Mesendoderm (in vitro differentiated cells): ENCODE data around the gene DNAL1.

Source experiments
- DNase-seq: peaks from one replicate; pipeline ENCODE4 v3.0.0; 2013
- H2AK5ac ChIP-seq: 2 replicates; pipeline ENCODE4 v1.6.1; 2013; ENCODE audit warnings: low read length, inconsistent platforms
- H2BK120ac ChIP-seq: 2 replicates; pipeline ENCODE4 v1.6.1; 2013; ENCODE audit warnings: low read depth, mild to moderate bottlenecking, low read length, moderate library complexity, mixed read lengths
- H2BK15ac ChIP-seq: replicated peaks from 2 replicates; pipeline ENCODE4 v1.6.1; 2013; ENCODE audit warnings: low read depth, mild to moderate bottlenecking, moderate library complexity
- H2BK5ac ChIP-seq: 2 replicates; pipeline ENCODE4 v1.6.1; 2013; ENCODE audit warnings: low read length, inconsistent platforms
- H3K18ac ChIP-seq: 2 replicates; pipeline ENCODE4 v1.6.1; 2013; ENCODE audit warnings: mild to moderate bottlenecking, low read length, mixed read lengths
- H3K23ac ChIP-seq: one replicate; pipeline ENCODE4 v1.6.1; 2013; ENCODE audit warnings: low read length
- H3K27ac ChIP-seq: 2 replicates; pipeline ENCODE4 v1.5.1; 2013; ENCODE audit warnings: low read depth, mild to moderate bottlenecking, inconsistent platforms, low read length, moderate library complexity
- H3K27me3 ChIP-seq: 2 replicates; pipeline ENCODE4 v1.6.1; 2013; ENCODE audit warnings: low read length, control low read depth, mild to moderate bottlenecking, inconsistent platforms; ENCODE audit not compliant: insufficient read depth, poor library complexity
- H3K36me3 ChIP-seq: 2 replicates; pipeline ENCODE4 v1.6.1; 2013; ENCODE audit warnings: low read length, inconsistent platforms; ENCODE audit not compliant: control insufficient read depth, insufficient read depth
- H3K4ac ChIP-seq: one replicate; pipeline ENCODE4 v1.6.1; 2013; ENCODE audit warnings: low read depth, mild to moderate bottlenecking, low read length, moderate library complexity
- H3K4me1 ChIP-seq: 2 replicates; pipeline ENCODE4 v1.6.1; 2013; ENCODE audit warnings: low read depth, low read length, inconsistent platforms; ENCODE audit not compliant: control insufficient read depth
- H3K4me2 ChIP-seq: 2 replicates; pipeline ENCODE4 v1.6.1; 2013; ENCODE audit warnings: low read length
- H3K4me3 ChIP-seq: 2 replicates; pipeline ENCODE4 v1.5.1; 2013; ENCODE audit warnings: mild to moderate bottlenecking, low read length
- H3K56ac ChIP-seq: one replicate; pipeline ENCODE4 v1.6.1; 2013; ENCODE audit warnings: low read length
- H3K79me1 ChIP-seq: 2 replicates; pipeline ENCODE4 v1.6.1; 2013; ENCODE audit warnings: low read length, inconsistent platforms
- H3K79me2 ChIP-seq: 2 replicates; pipeline ENCODE4 v1.6.1; 2013; ENCODE audit warnings: mild to moderate bottlenecking, low read length; ENCODE audit not compliant: control insufficient read depth, insufficient read depth
- H3K9ac ChIP-seq: 2 replicates; pipeline ENCODE4 v1.6.1; 2013; ENCODE audit warnings: low read length, inconsistent platforms
- H4K5ac ChIP-seq: one replicate; pipeline ENCODE4 v1.6.1; 2013; ENCODE audit warnings: low read length
- H4K8ac ChIP-seq: one replicate; pipeline ENCODE4 v1.6.1; 2013; ENCODE audit warnings: low read depth, mild to moderate bottlenecking, control low read depth, low read length, moderate library complexity
- WGBS: extraction: QIAGEN DNeasy Blood & Tissue Kit; methylation state at CpG from one replicate; pipeline ENCODE4 v1.1.7; 2013; ENCODE audit warnings: low lambda C conversion rate, missing lambda C conversion rate; ENCODE audit not compliant: insufficient coverage; ENCODE audit errors: extremely low coverage; 5-methylcytosine and 5-hydroxymethylcytosine counted together

Gene DNAL1

DNA sequence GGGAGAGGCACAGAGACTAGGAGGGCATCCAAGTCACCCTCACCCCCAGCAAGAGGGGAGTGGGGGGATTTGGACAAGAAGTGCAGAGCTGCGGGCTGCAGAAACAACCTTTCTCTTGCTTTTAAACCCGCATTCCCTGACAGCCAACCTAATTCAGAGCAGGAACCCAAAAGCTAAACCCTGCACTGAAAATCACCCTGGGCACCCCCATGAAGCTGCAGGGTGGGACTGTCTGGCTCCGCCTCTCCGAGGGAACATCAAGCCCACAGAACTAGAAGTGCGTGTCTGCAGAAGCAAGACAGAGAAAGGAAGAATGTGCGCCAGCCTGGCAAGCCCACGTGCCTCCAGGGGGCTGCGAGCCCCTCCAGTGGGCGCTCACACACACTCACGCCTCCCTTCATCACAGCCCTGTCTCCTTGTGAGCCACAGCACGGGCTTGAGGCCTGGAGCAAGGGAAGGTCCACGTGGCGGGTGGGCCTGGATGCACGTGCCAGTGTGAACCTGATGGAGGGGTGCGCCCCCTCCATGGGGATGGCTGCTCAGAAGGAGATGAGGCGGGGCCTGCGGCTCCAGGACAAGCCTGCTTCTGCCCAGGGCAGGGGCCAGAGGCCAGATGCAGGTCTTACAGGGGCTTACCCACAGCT, 97.2 kb downstream of the DNAL1 start:
- Histone ChIP-seq H3K56ac (peak overlapping the region; percentile 76), H3K79me1 (peaks cover 18% of the 10 kb centered on the region)
- no CpG with 5 or more reads among the region's 17 CpGs for WGBS

DNA sequence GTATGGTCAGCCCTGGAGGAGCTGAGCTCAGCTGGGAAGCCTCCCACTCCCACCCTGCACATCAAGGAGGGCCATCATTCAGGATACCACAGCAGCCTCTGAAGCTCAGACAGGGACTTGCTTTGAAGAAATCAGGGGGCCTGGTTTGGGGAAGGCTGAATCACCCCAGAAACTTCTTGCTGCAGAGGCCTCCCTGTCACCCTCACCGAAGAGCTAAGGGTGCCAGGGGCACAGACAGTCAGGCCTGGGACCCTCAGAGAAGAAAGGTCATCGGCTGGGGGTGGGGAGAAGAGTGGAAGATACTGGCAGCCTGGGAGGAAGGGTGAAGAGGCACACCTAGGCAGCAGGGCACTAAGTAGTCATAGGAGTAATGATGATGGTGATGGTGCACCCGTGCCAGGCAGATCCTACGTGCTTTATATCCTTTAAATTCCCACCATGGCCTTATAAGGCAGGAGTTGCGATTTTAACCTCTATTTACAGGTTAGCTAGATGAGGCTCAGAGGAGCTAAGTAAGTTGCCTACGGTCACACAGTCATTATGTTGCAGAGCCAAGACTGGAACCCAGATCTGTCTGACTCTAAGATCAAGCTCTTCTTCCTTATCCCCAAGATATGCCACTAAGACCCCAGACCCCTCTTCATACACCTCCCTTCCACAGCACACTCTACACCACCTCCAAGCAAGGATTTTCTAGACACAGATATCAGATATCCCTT, 97.9 kb downstream of the DNAL1 start:
- Histone ChIP-seq H4K5ac (no peak overlapping the region), H3K36me3 (no peaks in the 10 kb centered on the region), H3K4ac (no peak overlapping the region), H3K79me1 (peaks cover 19% of the 10 kb centered on the region), H3K27ac (no peak overlapping the region), H3K4me3 (no peak overlapping the region), H2BK15ac (no peak overlapping the region), H3K18ac (no peak overlapping the region), H3K27me3 (no peaks in the 10 kb centered on the region), H3K23ac (peak overlapping the region; percentile 39), H3K79me2 (peaks cover 14% of the 10 kb centered on the region), H2AK5ac (no peak overlapping the region), H3K56ac (peak overlapping the region; percentile 76), H3K4me1 (peaks cover 14% of the 10 kb centered on the region), H2BK5ac (no peak overlapping the region), H3K4me2 (no peak overlapping the region), H2BK120ac (no peak overlapping the region), H3K9ac (no peak overlapping the region), H4K8ac (no peak overlapping the region)
- DNase-seq, result no peak
- no CpG with 5 or more reads among the region's 6 CpGs for WGBS

More for the DNA sequence above, 97.2 kb downstream of the DNAL1 start:
- Histone ChIP-seq H3K23ac (peak overlapping the region; percentile 39), H4K5ac (no peak overlapping the region), H3K27me3 (no peaks in the 10 kb centered on the region), H3K4me2 (peak overlapping the region; percentile 23), H2BK15ac (no peak overlapping the region), H2AK5ac (no peak overlapping the region), H3K9ac (peak overlapping the region; percentile 53), H2BK120ac (no peak overlapping the region), H3K36me3 (peaks cover 2% of the 10 kb centered on the region), H3K4me3 (no peak overlapping the region), H2BK5ac (no peak overlapping the region), H3K27ac (peak overlapping the region; percentile 23), H3K79me2 (peaks cover 13% of the 10 kb centered on the region), H3K4ac (peak overlapping the region; percentile 39), H3K18ac (no peak overlapping the region), H3K4me1 (peaks cover 10% of the 10 kb centered on the region), H4K8ac (no peak overlapping the region)
- no peak for DNase-seq

DNA sequence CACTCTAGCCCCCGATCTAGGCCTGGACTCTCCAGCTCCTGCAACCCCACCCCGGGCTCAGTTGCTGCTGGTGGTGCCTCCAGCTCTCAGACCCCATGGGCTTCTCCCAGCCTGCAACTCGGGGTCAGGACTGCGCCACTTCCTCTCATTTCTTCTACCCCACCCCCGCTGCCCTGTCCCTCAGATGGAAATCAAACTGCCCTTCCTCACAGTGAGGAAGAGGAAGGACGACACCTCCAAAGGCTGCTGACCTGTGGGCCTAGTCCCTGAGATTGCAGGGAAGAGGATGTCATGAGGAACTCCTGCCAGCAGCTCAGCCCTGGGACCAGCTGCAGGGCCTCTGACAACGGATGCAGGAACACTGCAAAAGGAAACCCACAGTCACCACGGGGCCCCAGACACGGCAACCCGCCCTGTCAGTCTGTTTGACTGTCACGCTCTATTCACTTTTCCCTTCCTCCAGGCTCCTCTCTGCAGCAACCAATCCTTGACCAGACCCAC, 98.7 kb downstream of the DNAL1 start:
- Histone ChIP-seq H3K56ac (no peak overlapping the region), H2BK5ac (no peak overlapping the region), H3K27ac (no peak overlapping the region), H3K27me3 (no peaks in the 10 kb centered on the region), H4K8ac (no peak overlapping the region), H3K79me1 (peaks cover 20% of the 10 kb centered on the region), H3K79me2 (peaks cover 16% of the 10 kb centered on the region), H4K5ac (no peak overlapping the region), H3K4ac (no peak overlapping the region), H3K4me3 (no peak overlapping the region), H3K36me3 (no peaks in the 10 kb centered on the region), H3K9ac (no peak overlapping the region), H2BK15ac (no peak overlapping the region), H3K18ac (no peak overlapping the region), H3K4me2 (no peak overlapping the region), H3K4me1 (peaks cover 16% of the 10 kb centered on the region), H2BK120ac (no peak overlapping the region), H2AK5ac (no peak overlapping the region), H3K23ac (no peak overlapping the region)
- DNase-seq, result no peak
- WGBS, result no CpG with 5 or more reads among the region's 11 CpGs

DNA sequence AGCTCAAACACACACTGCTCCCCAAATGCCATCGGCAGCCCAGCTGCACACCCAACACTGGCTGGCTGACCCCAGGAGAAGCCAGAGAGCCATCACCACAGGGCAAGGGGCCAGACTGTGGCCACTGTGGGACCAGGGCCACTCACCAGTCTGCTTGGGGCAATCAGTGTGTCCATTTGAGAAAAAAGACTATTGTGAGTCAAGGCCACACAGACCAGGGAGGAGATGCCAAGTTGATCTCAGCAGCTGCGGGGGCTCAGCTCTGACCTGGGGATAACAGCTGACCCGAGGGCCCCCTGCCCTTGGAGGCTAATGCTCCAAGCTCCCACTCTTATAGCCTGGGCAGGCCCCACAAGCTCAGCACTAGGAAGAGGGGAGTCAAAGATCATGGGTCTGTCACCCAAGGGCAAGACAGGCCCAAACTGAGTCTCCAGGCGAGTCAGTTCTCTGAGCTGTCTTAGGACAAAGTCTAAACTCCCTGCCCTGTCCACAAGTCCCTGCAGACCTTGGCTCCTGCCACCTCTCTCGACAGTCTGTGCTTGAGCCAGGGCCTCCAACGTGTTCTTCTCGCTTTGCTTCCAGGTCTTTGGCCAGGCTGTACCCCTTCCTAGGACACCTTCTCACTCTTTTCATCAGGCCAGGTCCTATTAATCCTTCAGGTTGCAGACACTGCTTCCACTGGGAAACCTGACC, 99.5 kb downstream of the DNAL1 start:
- no peak overlapping the region for H3K9ac ChIP-seq
- peaks cover 20% of the 10 kb centered on the region for H3K79me1 ChIP-seq
- H2BK5ac ChIP-seq, result no peak overlapping the region
- H4K5ac ChIP-seq, result no peak overlapping the region
- no peaks in the 10 kb centered on the region for H3K27me3 ChIP-seq
- no peak overlapping the region for H3K4ac ChIP-seq
- DNase-seq, result no peak
- no peak overlapping the region for H3K27ac ChIP-seq
- H3K36me3 ChIP-seq, result no peaks in the 10 kb centered on the region
- peaks cover 16% of the 10 kb centered on the region for H3K4me1 ChIP-seq
- no peak overlapping the region for H2BK15ac ChIP-seq
- no peak overlapping the region for H4K8ac ChIP-seq
- no peak overlapping the region for H3K4me3 ChIP-seq
- H2BK120ac ChIP-seq, result no peak overlapping the region
- no peak overlapping the region for H3K23ac ChIP-seq
- no peak overlapping the region for H3K4me2 ChIP-seq
- no peak overlapping the region for H2AK5ac ChIP-seq
- no CpG with 5 or more reads among the region's 7 CpGs for WGBS
- no peak overlapping the region for H3K56ac ChIP-seq
- peaks cover 16% of the 10 kb centered on the region for H3K79me2 ChIP-seq
- H3K18ac ChIP-seq, result no peak overlapping the region

DNA sequence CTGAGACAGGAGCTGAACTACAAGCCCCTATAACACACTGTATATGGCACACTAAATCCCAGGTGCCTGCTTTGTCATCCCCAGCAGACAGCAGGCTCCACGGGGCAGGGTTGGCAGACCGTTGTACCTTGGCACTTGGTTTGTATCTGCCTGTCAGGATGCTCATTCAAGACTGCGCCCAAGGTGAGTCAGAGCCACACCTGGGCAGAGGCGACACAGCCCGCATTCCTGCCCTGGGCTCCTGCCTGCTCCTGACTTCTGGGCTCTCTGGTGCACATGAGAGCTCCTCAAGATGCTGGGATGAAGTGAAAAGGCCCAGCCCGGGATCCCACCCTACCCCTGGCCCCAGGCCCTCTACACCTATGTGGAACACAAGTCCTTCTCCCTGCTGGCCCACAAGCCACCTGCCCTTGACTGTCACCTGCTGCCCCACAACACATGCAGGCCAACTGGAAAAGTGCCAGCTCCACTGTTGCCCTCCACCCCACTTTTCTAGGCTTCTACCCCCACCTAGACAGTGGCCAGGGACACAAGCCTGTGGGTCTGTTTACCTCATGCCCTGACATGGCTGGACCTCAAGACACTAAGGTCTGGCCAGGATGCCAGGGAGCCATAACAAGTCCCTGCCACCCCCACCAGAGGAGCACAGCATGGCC, 100.2 kb downstream of the DNAL1 start:
- H3K23ac ChIP-seq, result peak overlapping the region; percentile 45
- no peak for DNase-seq
- peaks cover 18% of the 10 kb centered on the region for H3K79me1 ChIP-seq
- no peak overlapping the region for H3K56ac ChIP-seq
- no peak overlapping the region for H3K18ac ChIP-seq
- no peak overlapping the region for H3K27ac ChIP-seq
- no peaks in the 10 kb centered on the region for H3K27me3 ChIP-seq
- H3K79me2 ChIP-seq, result peaks cover 19% of the 10 kb centered on the region
- no peak overlapping the region for H3K4ac ChIP-seq
- no peaks in the 10 kb centered on the region for H3K36me3 ChIP-seq
- no peak overlapping the region for H4K5ac ChIP-seq
- no peak overlapping the region for H2BK120ac ChIP-seq
- H3K4me3 ChIP-seq, result no peak overlapping the region
- no CpG with 5 or more reads among the region's 6 CpGs for WGBS
- H3K9ac ChIP-seq, result no peak overlapping the region
- H4K8ac ChIP-seq, result no peak overlapping the region
- H2BK5ac ChIP-seq, result no peak overlapping the region
- H2BK15ac ChIP-seq, result no peak overlapping the region
- no peak overlapping the region for H3K4me2 ChIP-seq
- H2AK5ac ChIP-seq, result no peak overlapping the region
- H3K4me1 ChIP-seq, result peaks cover 20% of the 10 kb centered on the region
